Mesenchymal stem cell (in vitro differentiated cells and primary cell): ENCODE data around the gene TECR.
"Not testable (repeated sequence)": the region's sequence is repeated elsewhere in the genome, so short reads cannot be mapped to it uniquely, and the experiment has no call there.

Experiments
- DNase-seq: peaks from one replicate; pipeline ENCODE4 v3.0.0-alpha.2; 2013
- H2AFZ ChIP-seq: one replicate; pipeline ENCODE4 v1.6.1; 2013; ENCODE audit warnings: low read depth, mild to moderate bottlenecking, control low read depth, inconsistent platforms, low read length, moderate library complexity
- H2AK5ac ChIP-seq: 2 replicates; pipeline ENCODE4 v1.6.1; 2013; ENCODE audit warnings: low read length, moderate library complexity, mild to moderate bottlenecking, inconsistent platforms; ENCODE audit not compliant: severe bottlenecking
- H2BK120ac ChIP-seq: one replicate; pipeline ENCODE4 v1.6.1; 2013; ENCODE audit warnings: low read depth, mild to moderate bottlenecking, inconsistent platforms, low read length, moderate library complexity
- H2BK12ac ChIP-seq, 2 experiments: one replicate each; pipeline ENCODE4 v1.6.1; 2013; ENCODE audit warnings: inconsistent platforms in 2 of 2, low read length in 2 of 2, mild to moderate bottlenecking in 2 of 2, moderate library complexity in 2 of 2, control low read depth in 1 of 2
- H2BK15ac ChIP-seq: one replicate; pipeline ENCODE4 v1.6.1; 2013; ENCODE audit warnings: mild to moderate bottlenecking, low read depth, inconsistent platforms; ENCODE audit not compliant: poor library complexity, severe bottlenecking
- H2BK5ac ChIP-seq: 2 replicates; pipeline ENCODE4 v1.6.1; 2013; ENCODE audit warnings: low read depth, mild to moderate bottlenecking, low read length, control low read depth, inconsistent platforms; ENCODE audit not compliant: poor library complexity, severe bottlenecking
- H3K14ac ChIP-seq, 2 experiments: one replicate each; pipeline ENCODE4 v1.6.1; 2013; ENCODE audit warnings: inconsistent platforms in 2 of 2, low read length in 2 of 2, control low read depth in 1 of 2, mild to moderate bottlenecking in 1 of 2, moderate library complexity in 1 of 2
- H3K18ac ChIP-seq, 2 experiments: one replicate each; pipeline ENCODE4 v1.6.1; 2013; ENCODE audit warnings: inconsistent platforms in 2 of 2, low read length in 2 of 2, control low read depth in 1 of 2, low read depth in 1 of 2, mild to moderate bottlenecking in 1 of 2
- H3K23ac ChIP-seq, 2 experiments: one replicate each; pipeline ENCODE4 v1.6.1; 2013; ENCODE audit warnings: inconsistent platforms in 2 of 2, low read length in 2 of 2, mild to moderate bottlenecking in 2 of 2, moderate library complexity in 2 of 2, control low read depth in 1 of 2
- H3K27ac ChIP-seq: 2 replicates; pipeline ENCODE4 v1.5.1; 2013; ENCODE audit warnings: mild to moderate bottlenecking, moderate library complexity, low read length, control low read depth, inconsistent platforms; ENCODE audit not compliant: poor library complexity, severe bottlenecking
- H3K27me3 ChIP-seq, 2 experiments: 2 replicates each; pipeline versions ENCODE4 v1.6.1 to v1.7.0; 2013; ENCODE audit warnings: low read length in 2 of 2, mild to moderate bottlenecking in 2 of 2, moderate library complexity in 2 of 2, control low read depth in 1 of 2, inconsistent platforms in 1 of 2; ENCODE audit not compliant: control insufficient read depth in 1 of 2, insufficient read depth in 1 of 2
- H3K36me3 ChIP-seq, 2 experiments: 2 replicates each; pipeline versions ENCODE4 v1.6.1 to v1.7.0; 2013; ENCODE audit warnings: low read length in 2 of 2, control low read depth in 1 of 2, inconsistent platforms in 1 of 2, low read depth in 1 of 2, mild to moderate bottlenecking in 1 of 2; ENCODE audit not compliant: insufficient read depth in 2 of 2, control insufficient read depth in 1 of 2
- H3K4ac ChIP-seq, 2 experiments: one replicate each; pipeline ENCODE4 v1.6.1; 2013; ENCODE audit warnings: inconsistent platforms in 2 of 2, low read length in 2 of 2, mild to moderate bottlenecking in 2 of 2, moderate library complexity in 2 of 2, control low read depth in 1 of 2, low read depth in 1 of 2
- H3K4me1 ChIP-seq: 2 replicates; pipeline ENCODE4 v1.6.1; 2013; ENCODE audit warnings: low read depth, low read length, control low read depth; ENCODE audit not compliant: control insufficient read depth, insufficient read depth
- H3K4me2 ChIP-seq: 2 replicates; pipeline ENCODE4 v1.6.1; 2013; ENCODE audit warnings: low read length, mild to moderate bottlenecking, inconsistent platforms; ENCODE audit not compliant: poor library complexity, severe bottlenecking
- H3K4me3 ChIP-seq, 2 experiments: 2 replicates each; pipeline versions ENCODE4 v1.5.1 to v1.7.0; 2013; ENCODE audit warnings: low read length in 2 of 2, mild to moderate bottlenecking in 2 of 2, control low read depth in 1 of 2, low read depth in 1 of 2; ENCODE audit not compliant: insufficient read depth in 1 of 2
- H3K79me1 ChIP-seq: replicated peaks from 2 replicates; pipeline ENCODE4 v1.6.1; 2013; ENCODE audit warnings: mild to moderate bottlenecking, control low read depth, low read length, inconsistent platforms; ENCODE audit not compliant: poor library complexity, severe bottlenecking
- H3K9ac ChIP-seq: 2 replicates; pipeline ENCODE4 v1.7.0; 2013; ENCODE audit warnings: mild to moderate bottlenecking, low read length, moderate library complexity
- H3K9me3 ChIP-seq: 2 replicates; pipeline ENCODE4 v1.7.0; 2013; ENCODE audit warnings: mild to moderate bottlenecking, low read length; ENCODE audit not compliant: control insufficient read depth
- H4K8ac ChIP-seq: one replicate; pipeline ENCODE4 v1.6.1; 2013; ENCODE audit warnings: inconsistent platforms, mild to moderate bottlenecking, low read length, moderate library complexity
- H4K91ac ChIP-seq: one replicate; pipeline ENCODE4 v1.6.1; 2013; ENCODE audit warnings: mild to moderate bottlenecking, low read length, inconsistent platforms
- WGBS: methylation state at CpG from one replicate; pipeline ENCODE4 v1.1.7; 2013; ENCODE audit warnings: mixed read lengths; 5-methylcytosine and 5-hydroxymethylcytosine counted together

Gene TECR

GRCh38 chr19:14563989-14564651 is 34.7 kb downstream of the TECR start:
- no peak for DNase-seq
- Histone ChIP-seq H3K23ac (no peak overlapping the region), H3K27me3 (no peaks in the 10 kb centered on the region), H4K91ac (no peak overlapping the region), H3K9me3 (no peaks in the 10 kb centered on the region), H3K14ac (no peak overlapping the region), H3K18ac (no peak overlapping the region), H3K4me1 (peaks cover 41% of the 10 kb centered on the region), H3K4ac (no peak overlapping the region), H2BK12ac (no peak overlapping the region), H2AK5ac (no peak overlapping the region), H2BK15ac (no peak overlapping the region), H3K4me2 (no peak overlapping the region), H3K79me1 (peaks cover 48% of the 10 kb centered on the region), H3K36me3 (peaks cover 18 to 65% of the 10 kb centered on the region in 2 experiments), H2BK5ac (no peak overlapping the region), H3K27ac (no peak overlapping the region), H2BK120ac (no peak overlapping the region), H2AFZ (no peak overlapping the region), H3K9ac (no peak overlapping the region), H3K4me3 (no peak overlapping the region), H4K8ac (peak overlapping the region; percentile 32)
- 84% methylated on average over 18 of the region's 33 CpGs for WGBS

GRCh38 chr19:14564652-14565297 is 35.4 kb downstream of the TECR start:
- not testable (repeated sequence) for H4K8ac ChIP-seq, H2BK5ac ChIP-seq, H2BK12ac ChIP-seq, H3K27ac ChIP-seq, H2BK15ac ChIP-seq, H4K91ac ChIP-seq, H3K4me2 ChIP-seq, H3K27me3 ChIP-seq, H3K4me3 ChIP-seq, H3K23ac ChIP-seq, H2BK120ac ChIP-seq, H3K14ac ChIP-seq, H2AFZ ChIP-seq, H3K18ac ChIP-seq, DNase-seq, H3K4ac ChIP-seq, H3K9me3 ChIP-seq, H3K9ac ChIP-seq, H2AK5ac ChIP-seq
- Histone ChIP-seq H3K36me3 (peaks cover 18 to 71% of the 10 kb centered on the region in 2 experiments), H3K79me1 (peaks cover 49% of the 10 kb centered on the region), H3K4me1 (peaks cover 40% of the 10 kb centered on the region)
- WGBS = 96% methylated on average over 15 of the region's 22 CpGs

DNA sequence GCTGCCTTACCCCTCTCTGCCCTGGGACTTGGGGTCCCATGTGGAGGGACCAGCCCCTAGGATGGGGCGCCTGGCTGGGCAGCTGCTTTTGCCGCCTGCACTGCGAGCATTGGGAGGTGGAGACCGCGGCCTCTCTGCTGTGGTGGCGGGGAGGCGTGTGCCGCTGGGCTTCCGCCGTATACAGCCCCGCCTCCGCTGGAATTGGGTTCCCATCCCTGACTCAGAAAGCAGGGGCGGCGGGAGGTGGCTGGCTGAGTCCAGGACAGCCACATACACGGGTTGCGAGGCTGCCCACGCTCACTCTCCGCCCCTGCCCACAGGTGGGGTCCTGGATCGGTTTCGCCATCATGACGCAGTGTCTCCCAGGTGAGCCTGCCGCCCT is 35.9 kb downstream of the TECR start:
- H3K4me3 ChIP-seq = no peak overlapping the region
- H3K9ac ChIP-seq = no peak overlapping the region
- peaks cover 36% of the 10 kb centered on the region for H3K4me1 ChIP-seq
- peaks cover 47% of the 10 kb centered on the region for H3K79me1 ChIP-seq
- H4K91ac ChIP-seq = no peak overlapping the region
- H3K14ac ChIP-seq = no peak overlapping the region
- H4K8ac ChIP-seq = peak overlapping the region; percentile 45
- H2BK5ac ChIP-seq = no peak overlapping the region
- no peak overlapping the region for H2AFZ ChIP-seq
- peaks cover 18 to 69% of the 10 kb centered on the region in 2 experiments for H3K36me3 ChIP-seq
- no peak overlapping the region for H3K4me2 ChIP-seq
- no peak for DNase-seq
- no peak overlapping the region for H3K27ac ChIP-seq
- no peak overlapping the region for H3K4ac ChIP-seq
- no peak overlapping the region for H2BK120ac ChIP-seq
- no peaks in the 10 kb centered on the region for H3K9me3 ChIP-seq
- no peak overlapping the region for H2AK5ac ChIP-seq
- H3K18ac ChIP-seq = no peak overlapping the region
- WGBS = 96% methylated on average over 21 of the region's 22 CpGs
- no peak overlapping the region for H3K23ac ChIP-seq
- H2BK15ac ChIP-seq = peak overlapping the region; percentile 15
- H3K27me3 ChIP-seq = no peaks in the 10 kb centered on the region
- no peak overlapping the region for H2BK12ac ChIP-seq

DNA sequence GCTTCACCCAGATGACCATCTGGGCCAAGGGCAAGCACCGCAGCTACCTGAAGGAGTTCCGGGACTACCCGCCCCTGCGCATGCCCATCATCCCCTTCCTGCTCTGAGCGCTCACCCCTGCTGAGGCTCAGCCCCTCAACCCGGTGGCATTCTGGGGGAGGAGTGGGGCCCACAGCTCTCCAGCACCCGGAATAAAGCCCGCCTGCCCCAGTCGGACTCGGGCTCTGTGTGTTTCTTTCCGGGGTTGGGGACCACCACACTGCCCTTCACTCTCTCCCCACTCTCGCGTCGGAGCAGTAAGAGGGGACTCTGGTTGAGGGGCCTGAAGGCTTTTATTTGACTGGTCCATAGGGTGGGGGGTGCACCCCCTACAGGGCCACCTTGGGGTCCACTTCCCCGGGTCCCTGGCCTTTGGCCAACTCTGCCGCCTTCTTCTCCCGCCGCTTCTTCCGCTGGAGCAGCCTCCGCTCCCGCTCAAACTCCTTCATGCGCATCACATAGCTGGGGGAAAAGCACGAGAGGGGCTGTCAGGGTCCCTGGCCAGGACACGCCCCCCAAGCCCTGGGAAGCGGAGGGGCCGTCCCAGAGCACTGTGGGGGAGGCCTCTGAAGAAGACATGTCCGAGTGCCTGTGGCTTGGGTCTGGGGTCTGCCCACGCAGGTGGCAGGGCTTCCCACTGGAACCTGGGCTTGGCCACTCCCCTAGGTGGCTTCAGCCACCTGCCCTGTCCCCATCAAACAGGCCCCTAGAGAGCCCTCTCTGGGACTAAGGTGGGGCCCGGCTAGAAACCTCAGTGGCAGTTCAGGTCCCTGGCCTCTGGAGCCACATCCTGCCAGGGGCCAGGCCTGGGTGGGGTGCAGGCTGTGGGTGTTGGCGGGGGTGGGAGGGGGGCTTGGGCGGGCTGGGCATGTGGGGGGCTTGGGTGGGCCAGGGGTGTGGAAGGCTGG is 36.6 kb downstream of the TECR start:
- H2BK15ac ChIP-seq = no peak overlapping the region
- no peak overlapping the region for H2BK5ac ChIP-seq
- H3K36me3 ChIP-seq = peaks cover 18 to 69% of the 10 kb centered on the region in 2 experiments
- no peak overlapping the region for H3K4ac ChIP-seq
- peak overlapping the region in 1 of 2 experiments; percentile 2 for H3K4me3 ChIP-seq
- H3K9me3 ChIP-seq = no peaks in the 10 kb centered on the region
- H4K91ac ChIP-seq = no peak overlapping the region
- DNase-seq = no peak
- no peak overlapping the region for H2AK5ac ChIP-seq
- peaks cover 40% of the 10 kb centered on the region for H3K79me1 ChIP-seq
- no peak overlapping the region for H3K18ac ChIP-seq
- no peak overlapping the region for H3K23ac ChIP-seq
- H3K27ac ChIP-seq = no peak overlapping the region
- no peaks in the 10 kb centered on the region for H3K27me3 ChIP-seq
- 94% methylated on average over 20 of the region's 31 CpGs for WGBS
- H2AFZ ChIP-seq = no peak overlapping the region
- no peak overlapping the region for H2BK120ac ChIP-seq
- peaks cover 35% of the 10 kb centered on the region for H3K4me1 ChIP-seq
- H3K14ac ChIP-seq = no peak overlapping the region
- no peak overlapping the region for H2BK12ac ChIP-seq
- H3K9ac ChIP-seq = no peak overlapping the region
- no peak overlapping the region for H3K4me2 ChIP-seq
- H4K8ac ChIP-seq = no peak overlapping the region
